H9 (cell line): ENCODE data around the gene PCGF2. TPM values are rescaled to one million over a fixed set of nuclear protein-coding genes. Genes with fewer than 3 reads are reported as not detected.

ENCODE experiments used
- DNase-seq: peaks from one replicate; pipeline ENCODE4 v3.0.0-alpha.2; 2017
- H2AFZ ChIP-seq: one replicate; pipeline ENCODE4 v1.6.1; 2013; ENCODE audit warnings: mild to moderate bottlenecking, low read length, control low read depth, moderate library complexity
- H2AK5ac ChIP-seq: 2 replicates; pipeline ENCODE4 v1.6.1; 2013; ENCODE audit warnings: low read length, control low read depth, mixed read lengths; ENCODE audit not compliant: insufficient read length
- H2BK120ac ChIP-seq: one replicate; pipeline ENCODE4 v1.6.1; 2013; ENCODE audit warnings: low read depth, mild to moderate bottlenecking, low read length, control low read depth, inconsistent platforms; ENCODE audit not compliant: poor library complexity, severe bottlenecking
- H2BK12ac ChIP-seq: 2 replicates; pipeline ENCODE4 v1.6.1; 2013; ENCODE audit warnings: low read length, control low read depth, mixed read lengths, low read depth; ENCODE audit not compliant: insufficient read length
- H2BK15ac ChIP-seq: 2 replicates; pipeline ENCODE4 v1.6.1; 2013; ENCODE audit warnings: low read depth, low read length, control low read depth
- H2BK20ac ChIP-seq: one replicate; pipeline ENCODE4 v1.6.1; 2013; ENCODE audit warnings: low read depth, mild to moderate bottlenecking, low read length, control low read depth, inconsistent platforms; ENCODE audit not compliant: poor library complexity, severe bottlenecking
- H2BK5ac ChIP-seq: 2 replicates; pipeline ENCODE4 v1.6.1; 2013; ENCODE audit warnings: low read length, control low read depth, mixed read lengths; ENCODE audit not compliant: insufficient read length
- H3K14ac ChIP-seq: 2 replicates; pipeline ENCODE4 v1.6.1; 2013; ENCODE audit warnings: low read length, control low read depth; ENCODE audit not compliant: insufficient read depth
- H3K18ac ChIP-seq: 2 replicates; pipeline ENCODE4 v1.6.1; 2013; ENCODE audit warnings: low read depth, mild to moderate bottlenecking, mixed read lengths, low read length, control low read depth; ENCODE audit not compliant: insufficient read length
- H3K23ac ChIP-seq: 2 replicates; pipeline ENCODE4 v1.6.1; 2013; ENCODE audit warnings: low read length, control low read depth, mixed read lengths, low read depth; ENCODE audit not compliant: insufficient read length
- H3K23me2 ChIP-seq: 2 replicates; pipeline ENCODE4 v1.6.1; 2013; ENCODE audit warnings: low read depth, mild to moderate bottlenecking, mixed read lengths, low read length, control low read depth; ENCODE audit not compliant: insufficient read length, poor library complexity, severe bottlenecking
- H3K27ac ChIP-seq: 2 replicates; pipeline ENCODE4 v1.5.1; 2013; ENCODE audit warnings: low read length, control low read depth, mixed read lengths, low read depth; ENCODE audit not compliant: insufficient read length
- H3K27me3 ChIP-seq: 2 replicates; pipeline ENCODE4 v1.6.1; 2013; ENCODE audit warnings: low read length, control low read depth, inconsistent platforms; ENCODE audit not compliant: insufficient read depth
- H3K4ac ChIP-seq: 2 replicates; pipeline ENCODE4 v1.6.1; 2013; ENCODE audit warnings: low read depth, mild to moderate bottlenecking, control low read depth, inconsistent platforms, low read length, moderate library complexity
- H3K4me1 ChIP-seq: 2 replicates; pipeline ENCODE4 v1.6.1; 2013; ENCODE audit warnings: low read length, control low read depth, inconsistent platforms; ENCODE audit not compliant: insufficient read depth
- H3K4me2 ChIP-seq: 2 replicates; pipeline ENCODE4 v1.6.1; 2013; ENCODE audit warnings: low read length, control low read depth, mixed read lengths; ENCODE audit not compliant: insufficient read length, insufficient read depth
- H3K56ac ChIP-seq: 2 replicates; pipeline ENCODE4 v1.6.1; 2013; ENCODE audit warnings: low read depth, mild to moderate bottlenecking, mixed read lengths, low read length, control low read depth; ENCODE audit not compliant: insufficient read length
- H3K79me1 ChIP-seq: 2 replicates; pipeline ENCODE4 v1.6.1; 2013; ENCODE audit warnings: low read depth, mild to moderate bottlenecking, moderate library complexity, low read length, control low read depth, inconsistent platforms; ENCODE audit not compliant: insufficient read depth, poor library complexity, severe bottlenecking
- H3K79me2 ChIP-seq: 2 replicates; pipeline ENCODE4 v1.6.1; 2013; ENCODE audit warnings: low read length, control low read depth, inconsistent platforms; ENCODE audit not compliant: insufficient read depth
- H3K9ac ChIP-seq: 2 replicates; pipeline ENCODE4 v1.6.1; 2013; ENCODE audit warnings: low read length, control low read depth, mixed read lengths; ENCODE audit not compliant: insufficient read length; ENCODE audit errors: extremely low read depth
- H3K9me3 ChIP-seq: one replicate; pipeline ENCODE4 v1.6.1; 2013; ENCODE audit warnings: low read depth, low read length, inconsistent platforms; ENCODE audit not compliant: control insufficient read depth
- H3T11ph ChIP-seq: one replicate; pipeline ENCODE4 v1.6.1; 2013; ENCODE audit warnings: mild to moderate bottlenecking, low read length, control low read depth, inconsistent platforms
- H4K20me1 ChIP-seq: one replicate; pipeline ENCODE4 v1.6.1; 2013; ENCODE audit not compliant: control insufficient read depth, insufficient read length, insufficient read depth
- H4K5ac ChIP-seq: 2 replicates; pipeline ENCODE4 v1.6.1; 2013; ENCODE audit warnings: low read depth, mild to moderate bottlenecking, mixed read lengths, low read length, control low read depth; ENCODE audit not compliant: insufficient read length
- H4K8ac ChIP-seq: replicated peaks from 2 replicates; pipeline ENCODE4 v1.6.1; 2013; ENCODE audit warnings: low read length, control low read depth, mixed read lengths, low read depth; ENCODE audit not compliant: insufficient read length
- H4K91ac ChIP-seq: 2 replicates; pipeline ENCODE4 v1.6.1; 2013; ENCODE audit warnings: low read depth, mild to moderate bottlenecking, moderate library complexity, mixed read lengths, low read length, control low read depth; ENCODE audit not compliant: insufficient read length
- H3K27ac Mint-ChIP-seq, 3 experiments: 2 replicates in 2 of 3; 3 replicates in 1 of 3; pipeline ENCODE4 v1.8.0; 2020 to 2021; ENCODE audit warnings: mixed read lengths in 3 of 3, mild to moderate bottlenecking in 1 of 3, moderate library complexity in 1 of 3
- H3K27me3 Mint-ChIP-seq: 2 replicates; pipeline ENCODE4 v1.8.0; 2021; ENCODE audit warnings: low read depth, mild to moderate bottlenecking, moderate library complexity, mixed read lengths
- H3K36me3 Mint-ChIP-seq, 3 experiments: 2 replicates in 2 of 3; 3 replicates in 1 of 3; pipeline ENCODE4 v1.8.0; 2020 to 2021; ENCODE audit warnings: low read depth in 3 of 3, mixed read lengths in 3 of 3; ENCODE audit not compliant: insufficient read depth in 1 of 3
- H3K4me1 Mint-ChIP-seq, 2 experiments: 2 replicates each; pipeline ENCODE4 v1.8.0; 2020; ENCODE audit warnings: mixed read lengths in 2 of 2
- H3K4me3 Mint-ChIP-seq, 2 experiments: 2 replicates in 1 of 2; 3 replicates in 1 of 2; pipeline ENCODE4 v1.8.0; 2020 to 2021; ENCODE audit warnings: mild to moderate bottlenecking in 2 of 2, mixed read lengths in 2 of 2, moderate library complexity in 1 of 2
- H3K9me3 Mint-ChIP-seq, 2 experiments: 2 replicates in 1 of 2; 3 replicates in 1 of 2; pipeline ENCODE4 v1.8.0; 2020; ENCODE audit warnings: mild to moderate bottlenecking in 2 of 2, mixed read lengths in 2 of 2, moderate library complexity in 1 of 2
- WGBS: extraction: QIAGEN DNeasy Blood & Tissue Kit; methylation state at CpG from one replicate; pipeline ENCODE4 v1.1.7; 2013; ENCODE audit warnings: missing lambda C conversion rate, low lambda C conversion rate, mixed read lengths; ENCODE audit not compliant: insufficient read length; ENCODE audit errors: extremely low coverage; 5-methylcytosine and 5-hydroxymethylcytosine counted together
- total RNA-seq: library from RNA; stranded (reverse); gene quantifications from 2 replicates; pipeline ENCODE4 v1.2.1, GENCODE V29; 2021
- TF ChIP-seq, protein P1 (sequence below): fragments of 200-600 bp; sonication (generic); conservative IDR thresholded peaks from 3 replicates; pipeline ENCODE4 v1.8.0; 2021; ENCODE audit warnings: antibody characterized with exemption, mild to moderate bottlenecking

Gene PCGF2
- total RNA-seq, 1 experiment from 2014 or later: 106 TPM

DNA sequence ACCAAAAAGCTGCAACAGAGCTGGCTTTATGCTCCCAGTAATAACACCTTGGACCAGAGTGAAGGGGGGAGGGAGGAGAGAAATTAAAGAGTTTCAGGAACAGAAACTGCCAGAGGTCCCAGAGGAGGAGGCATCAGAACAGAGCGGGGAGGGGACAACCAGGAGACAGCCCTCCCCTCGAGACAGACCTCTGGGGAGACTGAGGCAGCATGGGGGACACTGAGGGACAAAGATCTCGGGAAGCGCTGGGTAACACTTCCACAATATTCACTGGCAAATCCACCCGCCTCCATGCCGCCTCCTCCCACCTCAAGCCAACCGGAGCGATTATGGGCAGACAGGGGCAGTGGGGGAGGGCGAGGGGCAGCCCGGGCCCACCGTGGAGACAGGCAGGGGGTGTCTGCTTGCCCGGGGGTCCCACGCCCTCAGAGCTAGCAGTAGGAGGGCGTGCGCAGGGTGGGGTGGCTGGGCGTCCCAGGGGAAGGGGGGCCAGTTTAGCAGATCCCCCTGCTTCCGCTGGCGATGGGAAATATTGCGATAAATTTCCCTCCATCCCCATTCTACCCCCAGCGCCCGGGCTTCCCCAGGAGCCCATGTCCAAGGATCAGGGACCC is 1.2 kb downstream of the PCGF2 start:
- no peak overlapping the region for H3K27ac ChIP-seq

More for the DNA sequence above, 1.2 kb downstream of the PCGF2 start:
- H2AK5ac ChIP-seq: no peak overlapping the region
- H3K14ac ChIP-seq: no peak overlapping the region
- peaks cover 2 to 18% (median 14%) of the 10 kb centered on the region in 3 experiments; a peak in 6 of 7 replicates for H3K36me3 Mint-ChIP-seq
- no peak overlapping the region for H3K18ac ChIP-seq
- no peak overlapping the region for H3K9ac ChIP-seq
- H3K9me3 ChIP-seq: no peaks in the 10 kb centered on the region
- H2AFZ ChIP-seq: no peak overlapping the region
- peak overlapping the region; percentile 97 for H3K4me3 Mint-ChIP-seq
- H4K5ac ChIP-seq: no peak overlapping the region
- H2BK15ac ChIP-seq: no peak overlapping the region
- TF ChIP-seq, protein P1, sequence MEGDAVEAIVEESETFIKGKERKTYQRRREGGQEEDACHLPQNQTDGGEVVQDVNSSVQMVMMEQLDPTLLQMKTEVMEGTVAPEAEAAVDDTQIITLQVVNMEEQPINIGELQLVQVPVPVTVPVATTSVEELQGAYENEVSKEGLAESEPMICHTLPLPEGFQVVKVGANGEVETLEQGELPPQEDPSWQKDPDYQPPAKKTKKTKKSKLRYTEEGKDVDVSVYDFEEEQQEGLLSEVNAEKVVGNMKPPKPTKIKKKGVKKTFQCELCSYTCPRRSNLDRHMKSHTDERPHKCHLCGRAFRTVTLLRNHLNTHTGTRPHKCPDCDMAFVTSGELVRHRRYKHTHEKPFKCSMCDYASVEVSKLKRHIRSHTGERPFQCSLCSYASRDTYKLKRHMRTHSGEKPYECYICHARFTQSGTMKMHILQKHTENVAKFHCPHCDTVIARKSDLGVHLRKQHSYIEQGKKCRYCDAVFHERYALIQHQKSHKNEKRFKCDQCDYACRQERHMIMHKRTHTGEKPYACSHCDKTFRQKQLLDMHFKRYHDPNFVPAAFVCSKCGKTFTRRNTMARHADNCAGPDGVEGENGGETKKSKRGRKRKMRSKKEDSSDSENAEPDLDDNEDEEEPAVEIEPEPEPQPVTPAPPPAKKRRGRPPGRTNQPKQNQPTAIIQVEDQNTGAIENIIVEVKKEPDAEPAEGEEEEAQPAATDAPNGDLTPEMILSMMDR: no peak
- H3K27ac Mint-ChIP-seq: peak overlapping the region in 2 of 3 experiments; percentile 81 to 82; a peak in 2 of 7 replicates
- H4K91ac ChIP-seq: no peak overlapping the region
- H2BK5ac ChIP-seq: no peak overlapping the region
- peaks cover 44% of the 10 kb centered on the region for H3K23me2 ChIP-seq
- peak overlapping the region; percentile 70 for H3K4me2 ChIP-seq
- peaks cover 46% of the 10 kb centered on the region for H3K79me2 ChIP-seq
- H3K4me1 Mint-ChIP-seq: peaks cover 55 to 59% of the 10 kb centered on the region in 2 experiments
- no CpG with 5 or more reads among the region's 21 CpGs for WGBS
- H4K20me1 ChIP-seq: no peaks in the 10 kb centered on the region
- peaks cover 5% of the 10 kb centered on the region for H3K79me1 ChIP-seq
- no peak overlapping the region for H2BK20ac ChIP-seq
- no peak overlapping the region for H3K56ac ChIP-seq
- no peak for DNase-seq
- H3K9me3 Mint-ChIP-seq: peaks cover 0 to 3% of the 10 kb centered on the region in 2 experiments; a peak in 2 of 5 replicates
- H2BK12ac ChIP-seq: no peak overlapping the region
- H3K4me1 ChIP-seq: peaks cover 5% of the 10 kb centered on the region; the same call in 1 of the 2 replicates
- no peak overlapping the region for H3T11ph ChIP-seq
- H3K23ac ChIP-seq: no peak overlapping the region
- H2BK120ac ChIP-seq: no peak overlapping the region
- H3K4ac ChIP-seq: no peak overlapping the region
- H4K8ac ChIP-seq: no peak overlapping the region
- peaks cover 11% of the 10 kb centered on the region for H3K27me3 Mint-ChIP-seq
- H3K27me3 ChIP-seq: no peaks in the 10 kb centered on the region
